Breast epithelium (tissue), 3 donors: Measurements from ENCODE around the gene ALDH1A2.

ENCODE experiments used
- POLR2A ChIP-seq: fragments of 450-650 bp; IDR thresholded peaks from one replicate; pipeline ENCODE4 v1.6.1; 2016; ENCODE audit warnings: antibody characterized with exemption, mild to moderate bottlenecking, moderate library complexity
- POLR2AphosphoS5 ChIP-seq, 3 donors: sonication (generic); formaldehyde crosslinking; IDR thresholded peaks; one replicate each; pipeline ENCODE4 v1.6.1; 2017; ENCODE audit warnings: antibody characterized with exemption in 3 of 3
- TF ChIP-seq, protein P1 (sequence below), 3 donors: fragments of 450-650 bp; IDR thresholded peaks; one replicate each; pipeline ENCODE4 v1.5.1; 2016 to 2017; ENCODE audit warnings: antibody characterized with exemption in 3 of 3, mild to moderate bottlenecking in 3 of 3, moderate library complexity in 3 of 3

DNA sequence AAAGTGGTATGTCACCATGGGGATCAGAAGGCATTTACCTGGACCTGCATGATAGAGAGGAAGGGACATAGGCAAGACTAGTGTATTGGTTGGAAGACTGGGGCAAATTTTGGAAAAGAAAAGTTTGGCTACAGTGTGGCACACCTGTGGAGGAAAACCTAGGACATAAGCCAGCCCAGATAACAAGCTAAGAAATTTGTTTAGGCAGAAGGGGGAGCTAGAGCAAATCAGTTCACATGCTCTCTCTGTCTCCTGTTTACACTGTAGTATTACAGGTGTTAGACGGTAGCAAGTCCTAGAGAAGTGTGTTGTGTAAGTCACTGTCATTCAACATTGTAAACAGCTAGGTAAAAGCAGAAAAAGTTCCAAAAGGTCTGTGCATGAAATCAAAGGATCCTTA, 11.9 kb upstream of the ALDH1A2 start:
- TF ChIP-seq, protein P1, sequence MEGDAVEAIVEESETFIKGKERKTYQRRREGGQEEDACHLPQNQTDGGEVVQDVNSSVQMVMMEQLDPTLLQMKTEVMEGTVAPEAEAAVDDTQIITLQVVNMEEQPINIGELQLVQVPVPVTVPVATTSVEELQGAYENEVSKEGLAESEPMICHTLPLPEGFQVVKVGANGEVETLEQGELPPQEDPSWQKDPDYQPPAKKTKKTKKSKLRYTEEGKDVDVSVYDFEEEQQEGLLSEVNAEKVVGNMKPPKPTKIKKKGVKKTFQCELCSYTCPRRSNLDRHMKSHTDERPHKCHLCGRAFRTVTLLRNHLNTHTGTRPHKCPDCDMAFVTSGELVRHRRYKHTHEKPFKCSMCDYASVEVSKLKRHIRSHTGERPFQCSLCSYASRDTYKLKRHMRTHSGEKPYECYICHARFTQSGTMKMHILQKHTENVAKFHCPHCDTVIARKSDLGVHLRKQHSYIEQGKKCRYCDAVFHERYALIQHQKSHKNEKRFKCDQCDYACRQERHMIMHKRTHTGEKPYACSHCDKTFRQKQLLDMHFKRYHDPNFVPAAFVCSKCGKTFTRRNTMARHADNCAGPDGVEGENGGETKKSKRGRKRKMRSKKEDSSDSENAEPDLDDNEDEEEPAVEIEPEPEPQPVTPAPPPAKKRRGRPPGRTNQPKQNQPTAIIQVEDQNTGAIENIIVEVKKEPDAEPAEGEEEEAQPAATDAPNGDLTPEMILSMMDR (IDR thresholded peaks at IDR 0.05), result no peak
- TF ChIP-seq POLR2A, result no peak
- TF ChIP-seq POLR2AphosphoS5 (IDR thresholded peaks at IDR 0.05), result no peak
